ENCODE results near the gene PRR33.

Gene PRR33

DNA sequence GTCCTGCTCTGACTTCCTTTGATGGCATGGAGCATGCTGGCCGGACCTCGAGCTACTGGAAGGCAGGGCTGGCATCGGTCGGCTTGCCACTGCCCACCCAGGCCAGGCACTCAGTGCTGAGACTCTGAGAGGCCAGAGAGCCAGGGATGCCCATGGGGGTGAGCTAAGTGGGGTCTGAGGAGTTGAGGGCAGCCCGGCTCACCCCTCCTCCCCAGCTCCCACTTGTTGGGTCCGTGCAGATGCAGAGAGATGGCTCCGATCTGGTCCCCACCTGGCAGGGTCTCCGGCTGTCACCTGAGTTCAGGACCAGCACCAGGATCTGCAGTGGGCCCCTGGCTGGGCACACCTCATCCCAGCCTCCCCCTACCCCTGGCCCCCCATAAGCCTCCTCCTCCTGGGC, 25.5 kb downstream of the PRR33 start:
- Histone ChIP-seq H3K9ac (ENCODE audit: low read length) (no peak overlapping the region), H3K4me1 (ENCODE audit: control insufficient read depth, insufficient read depth, low read depth, low read length) (peaks cover 50% of the 10 kb centered on the region), H4K91ac (ENCODE audit: low read length) (peak overlapping the region; percentile 57), H3K79me1 (replicated peaks; ENCODE audit: low read length, poor library complexity, severe bottlenecking) (no peaks in the 10 kb centered on the region), H2AK5ac (ENCODE audit: low read length, severe bottlenecking) (peak overlapping the region; percentile 26), H3K36me3 (ENCODE audit: control insufficient read depth in 1 of 2, insufficient read depth in 2 of 2, low read depth in 1 of 2, low read length in 2 of 2) (no peaks in the 10 kb centered on the region), H2BK5ac (ENCODE audit: low read depth, low read length, poor library complexity, severe bottlenecking) (no peak overlapping the region), H3K4me2 (ENCODE audit: low read length, poor library complexity, severe bottlenecking) (no peak overlapping the region), H3K4ac (ENCODE audit: low read depth in 1 of 2, low read length in 2 of 2) (peak overlapping the region in 1 of 2 experiments; percentile 47), H3K27me3 (ENCODE audit: control insufficient read depth in 1 of 2, insufficient read depth in 1 of 2, low read length in 2 of 2) (peaks cover 0 to 37% of the 10 kb centered on the region in 2 experiments), H3K9me3 (ENCODE audit: control insufficient read depth, low read length) (no peaks in the 10 kb centered on the region), H3K4me3 (ENCODE audit: insufficient read depth in 1 of 2, low read depth in 1 of 2, low read length in 2 of 2) (no peak overlapping the region), H2AFZ (ENCODE audit: low read depth, low read length) (no peak overlapping the region), H2BK15ac (ENCODE audit: low read depth, poor library complexity, severe bottlenecking) (no peak overlapping the region), H3K14ac (ENCODE audit: low read length in 2 of 2) (no peak overlapping the region), H3K18ac (ENCODE audit: low read depth in 1 of 2, low read length in 2 of 2) (peak overlapping the region in 1 of 2 experiments; percentile 35), H2BK120ac (ENCODE audit: low read depth, low read length) (peak overlapping the region; percentile 24), H2BK12ac (ENCODE audit: low read length in 2 of 2) (peak overlapping the region in 1 of 2 experiments; percentile 75), H3K27ac (ENCODE audit: low read length, poor library complexity, severe bottlenecking) (no peak overlapping the region), H4K8ac (ENCODE audit: low read length) (peak overlapping the region; percentile 19), H3K23ac (ENCODE audit: low read length in 2 of 2) (peak overlapping the region in 1 of 2 experiments; percentile 43)
- no peak for DNase-seq
- 95% methylated on average over 8 of the region's 8 CpGs for WGBS

DNA sequence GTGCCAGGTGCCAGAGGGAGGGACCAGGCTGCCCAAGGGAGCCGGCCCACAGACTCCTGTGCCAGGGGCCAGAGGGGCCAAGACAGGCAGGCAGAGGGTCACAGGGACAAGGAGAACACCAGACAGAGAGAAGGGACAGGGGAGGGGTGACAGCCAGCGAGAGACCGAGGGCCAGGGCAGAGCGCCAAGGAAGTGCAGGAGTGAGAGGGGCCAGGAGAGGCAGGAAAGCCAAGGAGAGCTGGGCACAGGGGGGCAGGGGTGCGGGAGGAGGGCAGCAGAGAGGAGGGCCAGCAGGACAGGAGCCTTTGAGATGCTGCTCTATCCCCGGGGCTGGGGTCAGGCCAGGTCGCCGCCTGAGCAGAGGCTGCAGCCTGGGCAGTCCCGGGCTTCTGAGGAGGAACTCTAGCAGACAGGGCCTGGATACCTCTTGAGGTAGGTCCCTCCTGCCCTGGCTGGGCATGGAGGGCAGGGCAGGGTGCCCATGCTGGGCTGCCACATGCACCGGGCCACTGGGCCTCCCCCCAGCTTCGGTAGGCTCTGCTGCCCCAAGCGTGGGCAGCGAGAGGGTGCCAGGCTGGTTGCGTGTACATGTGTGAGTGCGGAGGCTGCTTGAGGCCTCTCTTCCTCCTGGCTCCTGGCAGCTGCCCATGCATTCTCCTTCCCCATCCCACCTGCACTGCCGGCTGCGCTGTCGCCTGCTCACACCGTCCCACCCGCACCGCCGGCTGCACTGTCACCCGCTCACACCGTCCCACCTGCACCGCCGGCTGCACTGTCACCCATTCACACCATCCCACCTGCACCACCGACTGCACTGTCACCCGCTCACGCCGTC, 26.6 kb downstream of the PRR33 start:
- H3K23ac ChIP-seq (ENCODE audit: low read length in 2 of 2) = peak overlapping the region in 1 of 2 experiments; percentile 26
- no peak overlapping the region for H2BK5ac ChIP-seq (ENCODE audit: low read depth, low read length, poor library complexity, severe bottlenecking)
- peaks cover 42% of the 10 kb centered on the region for H3K4me1 ChIP-seq (ENCODE audit: control insufficient read depth, insufficient read depth, low read depth, low read length)
- H3K4me2 ChIP-seq (ENCODE audit: low read length, poor library complexity, severe bottlenecking) = no peak overlapping the region
- H2AK5ac ChIP-seq (ENCODE audit: low read length, severe bottlenecking) = peak overlapping the region; percentile 0
- H2AFZ ChIP-seq (ENCODE audit: low read depth, low read length) = no peak overlapping the region
- peak overlapping the region; percentile 42 to 88 for H3K18ac ChIP-seq (ENCODE audit: low read depth in 1 of 2, low read length in 2 of 2)
- H2BK12ac ChIP-seq (ENCODE audit: low read length in 2 of 2) = peak overlapping the region; percentile 11 to 60
- no peak overlapping the region for H3K27ac ChIP-seq (ENCODE audit: low read length, poor library complexity, severe bottlenecking)
- peak overlapping the region; percentile 90 for H2BK120ac ChIP-seq (ENCODE audit: low read depth, low read length)
- H3K4ac ChIP-seq (ENCODE audit: low read depth in 1 of 2, low read length in 2 of 2) = peak overlapping the region; percentile 5 to 57
- H3K9ac ChIP-seq (ENCODE audit: low read length) = peak overlapping the region; percentile 81
- no peak for DNase-seq
- WGBS = 88% methylated on average over 28 of the region's 30 CpGs
- H3K27me3 ChIP-seq (ENCODE audit: control insufficient read depth in 1 of 2, insufficient read depth in 1 of 2, low read length in 2 of 2) = peaks cover 0 to 28% of the 10 kb centered on the region in 2 experiments
- peak overlapping the region; percentile 83 for H4K91ac ChIP-seq (ENCODE audit: low read length)
- H4K8ac ChIP-seq (ENCODE audit: low read length) = peak overlapping the region; percentile 71
- H3K9me3 ChIP-seq (ENCODE audit: control insufficient read depth, low read length) = no peaks in the 10 kb centered on the region
- peak overlapping the region in 1 of 2 experiments; percentile 46 for H3K4me3 ChIP-seq (ENCODE audit: insufficient read depth in 1 of 2, low read depth in 1 of 2, low read length in 2 of 2)
- no peaks in the 10 kb centered on the region for H3K79me1 ChIP-seq (replicated peaks; ENCODE audit: low read length, poor library complexity, severe bottlenecking)
- peak overlapping the region in 1 of 2 experiments; percentile 88 for H3K14ac ChIP-seq (ENCODE audit: low read length in 2 of 2)
- no peaks in the 10 kb centered on the region for H3K36me3 ChIP-seq (ENCODE audit: control insufficient read depth in 1 of 2, insufficient read depth in 2 of 2, low read depth in 1 of 2, low read length in 2 of 2)
- peak overlapping the region; percentile 8 for H2BK15ac ChIP-seq (ENCODE audit: low read depth, poor library complexity, severe bottlenecking)

DNA sequence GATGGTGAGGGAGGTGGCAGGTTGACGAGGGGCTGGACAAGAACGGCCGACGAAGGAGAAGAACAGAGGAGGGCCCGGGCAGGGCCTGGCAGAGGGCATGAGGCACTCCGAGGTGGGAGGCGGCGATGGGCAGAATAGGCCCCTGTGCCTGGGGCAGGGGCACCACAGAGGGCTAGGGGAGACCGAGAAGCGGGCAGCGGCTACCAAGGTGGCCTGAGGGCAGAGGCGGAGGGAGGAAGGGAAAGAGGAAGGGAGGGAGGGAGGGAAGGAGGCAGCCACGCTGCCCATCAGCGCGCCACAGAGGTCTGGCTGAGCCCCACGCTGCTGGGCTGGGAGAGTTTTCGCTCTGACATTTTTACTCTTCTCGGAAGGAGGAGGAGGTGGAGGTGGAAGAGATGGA, 27.5 kb downstream of the PRR33 start:
- H3K4ac ChIP-seq (ENCODE audit: low read depth in 1 of 2, low read length in 2 of 2) = peak overlapping the region; percentile 5 to 49
- H3K4me2 ChIP-seq (ENCODE audit: low read length, poor library complexity, severe bottlenecking) = no peak overlapping the region
- peak overlapping the region; percentile 90 for H2BK120ac ChIP-seq (ENCODE audit: low read depth, low read length)
- H4K91ac ChIP-seq (ENCODE audit: low read length) = peak overlapping the region; percentile 83
- WGBS = 84% methylated on average over 18 of the region's 18 CpGs
- peak overlapping the region; percentile 37 to 88 for H3K18ac ChIP-seq (ENCODE audit: low read depth in 1 of 2, low read length in 2 of 2)
- no peaks in the 10 kb centered on the region for H3K9me3 ChIP-seq (ENCODE audit: control insufficient read depth, low read length)
- H2AK5ac ChIP-seq (ENCODE audit: low read length, severe bottlenecking) = peak overlapping the region; percentile 33
- no peak overlapping the region for H2BK5ac ChIP-seq (ENCODE audit: low read depth, low read length, poor library complexity, severe bottlenecking)
- DNase-seq = no peak
- H3K79me1 ChIP-seq (replicated peaks; ENCODE audit: low read length, poor library complexity, severe bottlenecking) = no peaks in the 10 kb centered on the region
- peak overlapping the region; percentile 81 for H3K9ac ChIP-seq (ENCODE audit: low read length)
- H3K4me3 ChIP-seq (ENCODE audit: insufficient read depth in 1 of 2, low read depth in 1 of 2, low read length in 2 of 2) = peak overlapping the region in 1 of 2 experiments; percentile 46
- no peak overlapping the region for H3K23ac ChIP-seq (ENCODE audit: low read length in 2 of 2)
- H3K4me1 ChIP-seq (ENCODE audit: control insufficient read depth, insufficient read depth, low read depth, low read length) = peaks cover 42% of the 10 kb centered on the region
- peak overlapping the region; percentile 11 to 60 for H2BK12ac ChIP-seq (ENCODE audit: low read length in 2 of 2)
- no peaks in the 10 kb centered on the region for H3K36me3 ChIP-seq (ENCODE audit: control insufficient read depth in 1 of 2, insufficient read depth in 2 of 2, low read depth in 1 of 2, low read length in 2 of 2)
- peak overlapping the region in 1 of 2 experiments; percentile 72 for H3K14ac ChIP-seq (ENCODE audit: low read length in 2 of 2)
- H2AFZ ChIP-seq (ENCODE audit: low read depth, low read length) = no peak overlapping the region
- H3K27me3 ChIP-seq (ENCODE audit: control insufficient read depth in 1 of 2, insufficient read depth in 1 of 2, low read length in 2 of 2) = peaks cover 0 to 22% of the 10 kb centered on the region in 2 experiments
- no peak overlapping the region for H3K27ac ChIP-seq (ENCODE audit: low read length, poor library complexity, severe bottlenecking)
- peak overlapping the region; percentile 96 for H2BK15ac ChIP-seq (ENCODE audit: low read depth, poor library complexity, severe bottlenecking)
- peak overlapping the region; percentile 50 for H4K8ac ChIP-seq (ENCODE audit: low read length)

Measured in mesenchymal stem cell (in vitro differentiated cells and primary cell).